ENCODE measurements around the gene ABCB1.

ABCB1 gene

DNA sequence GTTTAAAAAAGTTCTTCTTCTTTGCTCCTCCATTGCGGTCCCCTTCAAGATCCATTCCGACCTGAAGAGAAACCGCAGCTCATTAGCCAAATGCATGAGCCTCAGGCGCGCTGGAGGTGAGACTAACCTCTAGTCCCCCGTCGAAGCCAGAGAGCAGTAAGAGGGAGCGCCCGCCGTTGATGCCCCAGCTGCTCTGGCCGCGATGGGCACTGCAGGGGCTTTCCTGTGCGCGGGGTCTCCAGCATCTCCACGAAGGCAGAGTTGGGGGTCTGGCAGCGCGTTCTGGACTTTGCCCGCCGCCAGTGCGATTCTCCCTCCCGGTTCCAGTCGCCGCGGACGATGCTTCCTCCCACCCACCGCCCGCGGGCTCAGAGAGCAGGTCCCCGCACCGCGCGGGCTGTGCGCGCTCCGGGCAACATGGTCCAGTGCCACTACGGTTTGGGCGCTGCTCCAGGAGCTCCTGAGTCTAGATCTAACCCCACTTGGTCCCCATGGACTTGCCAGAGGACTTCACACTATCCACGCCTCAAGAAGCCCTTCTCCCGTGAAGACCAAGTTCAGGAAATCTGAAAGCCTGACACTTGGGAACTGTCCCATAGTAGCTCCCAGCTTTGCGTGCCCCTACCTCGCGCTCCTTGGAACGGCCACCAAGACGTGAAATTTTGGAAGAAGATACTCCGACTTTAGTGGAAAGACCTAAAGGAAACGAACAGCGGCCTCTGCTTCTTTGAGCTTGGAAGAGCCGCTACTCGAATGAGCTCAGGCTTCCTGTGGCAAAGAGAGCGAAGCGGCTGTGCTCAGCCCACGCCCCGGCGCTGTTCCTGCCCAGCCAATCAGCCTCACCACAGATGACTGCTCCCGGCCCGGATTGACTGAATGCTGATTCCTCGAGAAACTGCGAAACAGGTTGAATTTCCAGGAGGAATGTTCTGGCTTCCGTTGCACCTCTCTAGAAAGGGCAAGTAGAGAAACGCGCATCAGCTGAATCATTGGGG lies at the start of gene ABCB1:
ABCB1 (minus strand) TSS at position 755 of the 995 bp plus-strand sequence; CDS start at position 55, 700 bp downstream.
- DNase-seq, result no peak

DNA sequence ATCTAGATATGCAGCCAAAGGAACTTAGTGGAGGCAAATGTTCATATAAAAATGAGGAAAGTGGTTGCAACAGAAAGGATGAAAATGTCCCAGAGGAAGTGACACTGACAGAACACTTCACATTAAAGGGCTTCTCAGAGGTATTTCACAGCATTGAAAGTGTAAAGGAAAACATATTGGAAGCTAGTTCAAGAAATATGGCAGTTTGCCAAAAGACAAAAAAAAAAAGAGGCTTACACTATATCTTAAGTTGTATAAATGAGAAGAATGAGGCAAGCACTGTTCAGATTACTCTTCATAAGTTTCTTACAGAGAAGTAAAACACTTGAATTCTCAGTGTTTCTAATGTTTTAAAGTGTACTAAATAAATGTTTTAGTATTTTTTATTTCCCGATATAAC lies 47.6 kb upstream of the ABCB1 start:
- no peak for DNase-seq

DNA sequence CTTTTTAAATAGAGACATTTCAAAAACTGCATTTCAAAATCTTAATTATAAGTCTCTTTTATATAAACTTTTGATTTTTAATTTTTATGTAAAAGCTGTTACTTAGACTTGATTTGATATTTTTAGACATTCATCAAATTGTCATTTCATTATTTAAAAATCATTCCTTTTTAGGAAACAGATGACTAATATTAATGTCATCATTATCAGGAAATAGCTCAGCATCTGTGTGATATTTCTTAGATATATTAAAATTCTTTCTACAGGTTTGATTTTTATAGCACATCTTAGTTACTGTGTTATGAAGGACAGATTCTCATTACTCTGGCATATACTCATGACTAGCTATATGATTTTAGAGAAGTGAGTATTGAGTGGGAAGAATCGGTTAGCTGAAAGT lies 44.8 kb upstream of the ABCB1 start:
- DNase-seq, result no peak

DNA sequence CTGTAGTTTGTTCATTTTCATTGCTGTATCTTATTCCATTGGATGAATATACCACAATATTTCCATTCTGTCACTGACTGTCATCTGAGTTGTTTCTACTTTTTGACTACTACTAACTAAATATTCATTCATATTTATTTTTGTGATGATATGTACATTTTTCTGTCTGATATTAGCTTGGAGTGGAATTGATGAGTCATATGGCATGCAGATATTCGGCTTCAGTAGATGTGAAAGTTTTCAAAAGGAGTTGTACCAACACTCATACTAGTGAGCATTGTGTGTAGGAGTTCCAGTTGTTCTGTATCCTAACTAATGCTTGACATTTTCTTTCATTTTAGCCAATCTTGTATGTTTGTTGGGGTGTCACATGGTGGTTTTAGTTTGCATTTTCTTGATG lies 35.2 kb upstream of the ABCB1 start:
- DNase-seq, result no peak

DNA sequence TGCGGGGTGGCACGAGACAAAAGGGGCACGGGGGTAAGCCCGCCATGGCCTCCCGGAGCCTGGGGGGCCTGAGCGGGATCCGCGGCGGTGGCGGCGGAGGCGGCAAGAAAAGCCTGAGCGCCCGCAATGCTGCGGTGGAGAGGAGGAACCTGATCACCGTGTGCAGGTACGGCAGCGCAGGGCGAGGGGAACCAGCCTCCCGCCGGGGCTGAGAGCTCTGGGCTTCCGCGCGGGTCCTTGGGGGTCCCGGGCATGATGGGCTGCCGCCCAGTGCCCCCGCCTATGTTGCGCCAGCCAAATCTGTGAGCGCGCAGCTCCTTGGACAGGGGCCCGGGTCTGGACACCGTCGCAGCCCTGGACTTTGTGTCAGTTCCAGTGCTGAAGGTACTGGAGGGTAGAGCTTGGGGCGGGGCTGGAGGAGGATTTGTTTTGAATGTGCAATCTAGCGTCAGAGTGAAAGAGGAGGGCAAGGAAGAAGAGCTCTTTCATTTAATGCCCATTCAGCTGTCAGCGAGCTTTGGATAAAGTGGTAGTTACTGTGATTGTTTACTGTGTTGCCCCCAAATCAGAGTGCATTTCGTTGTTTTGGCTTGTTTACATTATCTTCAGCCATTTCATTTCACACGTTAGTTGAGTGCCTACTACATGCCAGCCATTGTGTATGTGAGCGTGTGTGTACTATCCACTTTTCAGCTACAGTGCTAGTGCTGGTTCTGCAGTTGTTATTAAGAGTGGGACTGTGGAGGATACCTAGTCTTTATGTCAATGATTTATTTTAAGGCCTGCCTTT lies 28.3 kb upstream of the ABCB1 start:
- no peak for DNase-seq

- DNase-seq, result no peak
Observed at GRCh38 chr7:87627634-87627994, 26.9 kb upstream of the ABCB1 start.

DNA sequence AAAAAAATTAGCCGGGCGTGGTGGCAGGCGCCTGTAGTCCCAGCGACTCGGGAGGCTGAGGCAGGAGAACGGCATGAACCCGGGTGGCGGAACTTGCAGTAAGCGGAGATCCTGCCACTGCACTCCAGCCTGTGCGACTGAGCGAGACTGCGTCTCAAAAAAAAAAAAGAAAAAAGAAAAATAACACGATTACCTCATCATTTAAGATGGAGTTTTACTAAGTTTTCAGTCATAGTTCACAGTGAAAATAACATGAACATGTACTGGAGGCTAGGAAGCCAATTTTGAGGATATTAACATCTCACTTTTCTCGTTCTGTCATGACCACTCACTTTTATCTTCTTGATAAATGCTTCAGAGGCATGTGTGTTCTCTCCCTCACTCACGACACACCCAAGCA lies 24.4 kb upstream of the ABCB1 start:
- no peak for DNase-seq

GRCh38 chr7:87624628-87625027 lies 23.9 kb upstream of the ABCB1 start:
- no peak for DNase-seq

- DNase-seq, result no peak
Observed at GRCh38 chr7:87615197-87615596, 14.5 kb upstream of the ABCB1 start.

- no peak for DNase-seq
Observed at GRCh38 chr7:87609916-87610315, 9.2 kb upstream of the ABCB1 start.

DNA sequence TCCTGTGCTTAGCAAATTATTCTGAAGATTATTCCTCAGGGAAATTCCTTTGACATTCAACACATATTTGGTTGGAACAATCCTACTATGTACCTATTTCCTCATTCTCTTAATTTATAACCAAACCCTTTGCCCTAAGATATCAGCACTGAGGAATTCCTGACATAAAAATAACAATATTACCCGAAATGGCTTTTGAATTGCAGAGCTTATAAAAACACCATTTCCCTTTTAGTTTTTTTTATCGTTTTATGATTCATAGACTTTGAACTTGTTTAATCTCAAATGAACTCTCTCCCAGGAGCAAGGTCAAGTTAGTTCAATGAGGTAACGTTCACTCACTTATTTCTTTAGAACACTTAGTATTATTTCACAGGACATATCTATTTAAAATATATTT lies 7.7 kb upstream of the ABCB1 start:
- no peak for DNase-seq

- no peak for DNase-seq
Observed at GRCh38 chr7:87604264-87604663, 3.6 kb upstream of the ABCB1 start.

- peak; percentile 70 for DNase-seq
Observed at GRCh38 chr7:87599336-87599735, 1.3 kb downstream of the ABCB1 start.

DNA sequence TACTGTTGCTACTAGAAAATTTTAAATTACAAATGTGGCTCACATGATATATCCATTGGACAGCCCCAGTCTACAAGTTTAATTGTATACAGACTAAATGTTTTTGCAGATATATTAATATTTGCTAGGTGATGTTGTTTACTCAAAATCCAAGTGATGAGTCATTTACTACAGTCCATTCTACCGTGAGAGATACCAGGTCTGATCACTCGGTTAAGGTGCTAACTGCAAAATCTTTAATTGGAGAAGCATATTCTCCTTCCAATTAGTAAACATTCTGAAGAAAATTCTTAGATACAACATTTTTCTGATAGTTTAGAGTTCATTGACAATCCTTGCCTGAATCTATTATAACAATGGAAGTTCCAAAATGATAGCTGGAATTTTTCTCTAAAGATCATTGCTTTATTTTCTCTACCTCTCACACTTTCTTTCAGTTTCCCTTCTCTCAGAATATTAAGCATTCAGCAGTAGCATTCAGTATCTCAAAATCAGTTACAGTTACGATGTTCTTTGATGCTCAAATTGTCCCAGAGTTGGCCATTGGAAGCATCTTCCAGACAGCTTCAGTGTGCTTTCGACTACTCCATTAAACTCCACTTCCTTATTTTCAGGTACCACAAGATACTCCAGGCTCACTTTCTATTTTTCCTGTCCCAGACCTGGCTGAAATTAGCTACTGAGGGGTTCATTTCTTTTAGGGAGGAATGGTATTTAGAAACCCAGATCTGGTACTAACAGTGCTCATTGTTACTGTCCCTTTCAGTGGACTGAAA lies 2.3 kb downstream of the ABCB1 start:
- DNase-seq, result no peak

DNA sequence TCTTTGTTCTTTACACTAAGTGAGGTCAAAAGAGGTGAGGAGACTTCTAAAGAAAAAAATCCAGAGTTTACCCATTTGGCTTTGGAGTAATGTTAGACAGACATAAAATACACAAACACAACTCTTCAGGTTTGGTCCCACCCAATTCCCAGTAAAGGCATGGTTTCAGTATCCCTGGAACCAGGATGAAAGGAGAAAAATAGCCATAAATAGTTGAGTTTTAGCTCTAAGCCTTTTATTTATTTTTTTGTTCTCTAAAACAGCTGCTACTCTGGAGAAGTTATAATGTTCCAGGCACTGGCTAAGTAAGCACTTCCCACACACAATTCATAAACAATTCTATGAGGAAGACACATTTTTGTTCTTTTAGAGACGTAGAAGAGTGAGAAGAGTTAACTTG lies 4.0 kb downstream of the ABCB1 start:
- no peak for DNase-seq

- DNase-seq, result no peak
Observed at GRCh38 chr7:87596136-87596535, 4.5 kb downstream of the ABCB1 start.

GRCh38 chr7:87592300-87592699 lies 8.4 kb downstream of the ABCB1 start:
- no peak for DNase-seq

DNA sequence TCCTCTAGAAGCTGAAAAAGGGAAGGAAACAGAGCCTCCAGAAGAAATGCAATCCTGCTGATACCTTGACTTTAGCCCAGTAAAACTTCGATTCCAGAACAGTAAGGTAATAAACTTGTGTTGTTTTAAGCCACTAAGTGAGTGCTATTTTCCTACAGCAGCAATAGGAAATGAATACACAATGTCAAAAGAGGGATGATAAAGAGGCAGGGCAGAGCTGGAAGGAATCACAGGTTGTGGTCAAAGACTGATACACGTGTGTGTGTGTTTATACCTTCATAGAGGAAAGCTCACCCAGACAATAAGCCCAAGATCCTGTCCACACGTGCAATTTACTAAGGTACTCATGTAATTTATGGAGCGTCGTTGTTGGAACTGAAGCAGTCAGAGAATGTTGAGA lies 9.5 kb downstream of the ABCB1 start:
- no peak for DNase-seq

- no peak for DNase-seq
Observed at GRCh38 chr7:87590578-87590977, 10.1 kb downstream of the ABCB1 start.

DNA sequence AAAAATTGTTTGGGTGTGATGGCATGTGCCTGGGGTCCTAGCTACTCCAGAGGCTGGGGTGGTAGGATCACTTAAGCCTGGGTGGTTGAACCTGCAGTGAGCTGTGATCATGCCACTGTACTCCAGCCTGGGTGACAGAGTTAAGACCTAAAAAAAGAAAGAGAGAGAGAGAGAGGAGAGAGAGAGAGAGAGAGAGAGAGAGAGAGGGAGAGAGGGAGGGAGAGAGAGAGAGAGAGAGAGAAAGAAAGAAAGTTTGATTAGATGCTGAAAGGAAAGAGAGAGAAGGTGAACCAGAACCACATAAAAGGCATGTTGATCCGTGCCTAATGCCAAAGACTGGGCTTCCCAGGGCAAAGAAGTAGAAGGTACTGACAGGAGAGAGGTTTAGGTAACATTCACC lies 11.1 kb downstream of the ABCB1 start:
- no peak for DNase-seq

GRCh38 chr7:87581723-87582122 lies 19.0 kb downstream of the ABCB1 start:
- no peak for DNase-seq

DNA sequence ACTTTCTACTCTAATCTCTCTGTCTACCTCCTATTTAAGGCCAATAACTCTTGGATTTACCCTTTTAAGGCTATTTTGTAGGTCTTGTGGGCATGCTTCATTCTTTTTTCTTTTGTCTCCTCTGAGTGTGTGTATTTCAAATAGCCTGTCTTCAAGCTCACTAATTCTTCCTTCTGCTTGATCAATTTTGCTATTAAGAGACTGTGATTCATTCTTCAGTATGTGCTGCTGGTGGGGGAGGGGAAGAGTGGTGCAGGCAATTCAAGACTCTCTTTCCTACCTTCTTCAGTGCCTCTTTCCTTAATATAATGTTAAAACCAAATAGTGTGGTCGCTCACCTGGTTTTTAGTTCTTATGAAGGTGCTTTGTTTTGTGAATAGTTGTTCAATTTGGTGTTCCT lies 20.0 kb downstream of the ABCB1 start:
- DNase-seq, result no peak

DNA sequence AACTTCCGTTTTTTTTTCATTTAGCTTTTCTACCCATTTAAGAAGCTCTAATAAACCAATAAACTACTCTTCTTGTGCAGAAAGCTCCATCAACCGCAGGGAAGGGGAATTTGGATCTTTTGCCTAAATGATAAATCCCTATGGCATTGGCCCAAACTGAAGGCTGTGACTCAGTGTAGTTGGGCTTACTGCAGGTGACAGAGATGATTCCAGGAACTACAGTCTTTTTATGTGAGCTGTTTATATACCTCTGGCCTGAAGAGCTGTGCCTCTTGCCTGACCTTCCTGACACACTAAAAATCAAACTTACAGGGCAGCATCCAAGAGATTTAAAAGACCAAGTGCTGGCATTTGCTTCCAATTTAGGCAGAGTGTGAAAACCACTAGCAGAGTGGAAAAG lies 25.2 kb downstream of the ABCB1 start:
- no peak for DNase-seq

All from GF-D8 (cell line).